Mucosa of rectum (tissue), 2 donors: ENCODE measurements around the gene MAP7.

Experiments used
- H3K27ac ChIP-seq, 2 donors: one replicate each; pipeline ENCODE4 v1.7.0; 2013; ENCODE audit warnings: inconsistent platforms in 2 of 2, low read depth in 2 of 2, low read length in 2 of 2
- H3K27me3 ChIP-seq, 2 donors: one replicate each; pipeline ENCODE4 v1.7.0; 2013; ENCODE audit warnings: low read length in 2 of 2; ENCODE audit not compliant: control insufficient read depth in 2 of 2, insufficient read depth in 2 of 2
- H3K36me3 ChIP-seq, 2 donors: one replicate each; pipeline ENCODE4 v1.7.0; 2013; ENCODE audit warnings: low read length in 2 of 2; ENCODE audit not compliant: control insufficient read depth in 2 of 2, insufficient read depth in 2 of 2
- H3K4me1 ChIP-seq, 2 donors: one replicate each; pipeline ENCODE4 v1.7.0; 2013; ENCODE audit warnings: low read length in 2 of 2, mild to moderate bottlenecking in 1 of 2; ENCODE audit not compliant: control insufficient read depth in 2 of 2, insufficient read depth in 2 of 2
- H3K4me3 ChIP-seq, 2 donors: one replicate each; pipeline ENCODE4 v1.7.0; 2013; ENCODE audit warnings: low read length in 2 of 2
- H3K9ac ChIP-seq, 2 donors: one replicate each; pipeline ENCODE4 v1.7.0; 2013; ENCODE audit warnings: low read length in 2 of 2, low read depth in 1 of 2, mild to moderate bottlenecking in 1 of 2
- H3K9me3 ChIP-seq, 2 donors: one replicate each; pipeline ENCODE4 v1.7.0; 2013; ENCODE audit warnings: low read length in 2 of 2; ENCODE audit not compliant: control insufficient read depth in 2 of 2
- donor health status: healthy.
- donor health status: Normal muscosa, but diverticular disease.

MAP7 gene

GRCh38 chr6:136511926-136512325, 38.3 kb downstream of the MAP7 start:
- Histone ChIP-seq H3K27ac (no peak overlapping the region), H3K4me1 (peaks cover 4 to 6% of the 10 kb centered on the region in 2 donors), H3K36me3 (peaks cover 0 to 2% of the 10 kb centered on the region in 2 donors), H3K4me3 (no peak overlapping the region), H3K9ac (no peak overlapping the region), H3K9me3 (no peaks in the 10 kb centered on the region), H3K27me3 (no peaks in the 10 kb centered on the region)

DNA sequence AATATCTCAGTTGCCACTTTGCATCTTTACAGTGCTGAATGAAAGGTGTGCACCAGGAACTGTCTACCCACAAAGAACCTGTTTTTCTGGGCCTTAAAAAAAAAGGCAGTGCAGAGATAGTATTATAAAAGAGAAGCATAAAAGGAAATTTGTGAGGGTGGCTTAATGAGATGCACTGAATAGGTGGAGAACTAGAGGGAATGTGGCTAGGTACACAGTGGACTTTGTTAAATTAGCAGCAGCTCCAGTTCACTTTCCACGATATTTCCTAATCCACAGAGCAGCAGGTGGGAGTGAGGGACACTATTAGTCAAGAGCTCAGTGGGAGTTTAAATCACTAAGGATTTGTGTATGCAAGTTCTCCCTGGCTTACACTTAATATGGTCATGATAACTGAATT, 38.8 kb downstream of the MAP7 start:
- Histone ChIP-seq H3K4me1 (peaks cover 4 to 6% of the 10 kb centered on the region in 2 donors), H3K27ac (no peak overlapping the region), H3K36me3 (peaks cover 0 to 2% of the 10 kb centered on the region in 2 donors), H3K9me3 (no peaks in the 10 kb centered on the region), H3K4me3 (no peak overlapping the region), H3K9ac (no peak overlapping the region), H3K27me3 (no peaks in the 10 kb centered on the region)

GRCh38 chr6:136510782-136511181, 39.4 kb downstream of the MAP7 start:
- H3K9me3 ChIP-seq = no peaks in the 10 kb centered on the region
- no peak overlapping the region for H3K9ac ChIP-seq
- H3K27ac ChIP-seq = no peak overlapping the region

GRCh38 chr6:136510299-136510698, 39.9 kb downstream of the MAP7 start:
- H3K4me3 ChIP-seq = no peak overlapping the region
- peaks cover 4 to 6% of the 10 kb centered on the region in 2 donors for H3K4me1 ChIP-seq
- no peak overlapping the region for H3K27ac ChIP-seq
- H3K9me3 ChIP-seq = no peaks in the 10 kb centered on the region
- H3K27me3 ChIP-seq = no peaks in the 10 kb centered on the region
- no peak overlapping the region for H3K9ac ChIP-seq
- H3K36me3 ChIP-seq = peaks cover 0 to 2% of the 10 kb centered on the region in 2 donors

More at GRCh38 chr6:136510782-136511181, 39.4 kb downstream of the MAP7 start:
- Histone ChIP-seq H3K4me1 (peaks cover 4 to 6% of the 10 kb centered on the region in 2 donors), H3K4me3 (no peak overlapping the region), H3K36me3 (peaks cover 0 to 2% of the 10 kb centered on the region in 2 donors), H3K27me3 (no peaks in the 10 kb centered on the region)

DNA sequence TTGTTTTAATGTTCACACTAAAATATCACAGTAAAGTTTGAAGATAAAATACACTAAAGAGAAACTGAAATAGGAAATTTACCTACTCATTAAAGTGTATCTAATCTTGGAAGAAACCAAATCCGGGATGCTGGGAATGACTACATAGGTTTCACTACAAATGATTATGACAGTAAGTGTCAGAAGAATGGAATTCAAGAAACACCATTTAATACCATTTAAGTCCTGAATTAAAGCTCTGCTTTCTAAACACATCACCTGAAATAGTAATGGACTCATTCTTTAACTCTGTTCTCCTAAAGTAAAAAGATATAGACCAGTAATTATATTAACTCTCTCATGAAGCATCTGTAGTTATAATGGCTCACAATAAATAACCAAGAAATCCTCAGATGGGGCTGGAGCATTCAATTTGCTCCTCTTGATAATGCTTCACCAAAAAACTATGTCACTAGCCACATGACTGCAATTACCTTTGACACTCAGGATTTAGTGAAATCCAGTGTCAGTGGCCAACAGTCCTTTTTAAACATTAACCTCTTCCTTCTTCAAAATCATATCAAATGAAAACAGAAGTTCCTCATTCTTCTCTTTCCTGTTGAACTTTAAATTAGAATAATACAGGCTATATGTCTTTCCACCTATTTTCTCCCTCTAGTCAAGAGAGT, 41.4 kb downstream of the MAP7 start:
- Histone ChIP-seq H3K27ac (no peak overlapping the region), H3K4me3 (no peak overlapping the region), H3K27me3 (no peaks in the 10 kb centered on the region), H3K9ac (no peak overlapping the region), H3K9me3 (no peaks in the 10 kb centered on the region), H3K36me3 (peaks cover 0 to 2% of the 10 kb centered on the region in 2 donors), H3K4me1 (peaks cover 4 to 6% of the 10 kb centered on the region in 2 donors)

DNA sequence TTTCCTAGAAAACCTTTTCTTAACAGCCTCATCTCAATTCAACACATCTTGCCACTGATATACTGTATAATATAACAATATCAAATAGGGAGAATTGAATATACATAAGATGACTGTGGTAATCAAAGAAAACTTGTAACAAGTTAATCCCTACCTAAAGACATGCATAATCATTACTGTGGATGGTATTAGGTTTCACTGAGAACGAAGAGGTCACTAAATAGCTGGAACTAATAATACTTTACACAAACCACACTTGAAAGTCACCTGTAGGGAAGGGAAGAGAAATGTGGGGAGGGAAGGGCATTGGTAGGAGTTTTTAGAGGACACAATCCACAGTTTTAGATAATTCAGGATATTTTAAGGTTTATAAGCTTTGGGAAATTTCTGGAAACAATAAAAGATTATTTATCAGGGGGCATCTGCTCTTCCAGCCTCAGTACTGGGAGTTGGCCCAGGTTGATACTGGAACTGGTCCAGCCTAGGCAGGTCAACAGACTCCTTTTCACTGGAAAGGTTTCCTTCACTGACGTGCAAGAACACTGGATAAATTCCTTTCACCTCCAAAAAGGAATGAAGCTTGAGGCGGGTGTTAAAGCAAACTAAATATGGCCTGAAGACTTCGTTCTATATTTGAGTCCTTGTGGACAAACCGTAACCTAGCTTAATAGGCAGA, 44.0 kb downstream of the MAP7 start:
- no peak overlapping the region for H3K27ac ChIP-seq

DNA sequence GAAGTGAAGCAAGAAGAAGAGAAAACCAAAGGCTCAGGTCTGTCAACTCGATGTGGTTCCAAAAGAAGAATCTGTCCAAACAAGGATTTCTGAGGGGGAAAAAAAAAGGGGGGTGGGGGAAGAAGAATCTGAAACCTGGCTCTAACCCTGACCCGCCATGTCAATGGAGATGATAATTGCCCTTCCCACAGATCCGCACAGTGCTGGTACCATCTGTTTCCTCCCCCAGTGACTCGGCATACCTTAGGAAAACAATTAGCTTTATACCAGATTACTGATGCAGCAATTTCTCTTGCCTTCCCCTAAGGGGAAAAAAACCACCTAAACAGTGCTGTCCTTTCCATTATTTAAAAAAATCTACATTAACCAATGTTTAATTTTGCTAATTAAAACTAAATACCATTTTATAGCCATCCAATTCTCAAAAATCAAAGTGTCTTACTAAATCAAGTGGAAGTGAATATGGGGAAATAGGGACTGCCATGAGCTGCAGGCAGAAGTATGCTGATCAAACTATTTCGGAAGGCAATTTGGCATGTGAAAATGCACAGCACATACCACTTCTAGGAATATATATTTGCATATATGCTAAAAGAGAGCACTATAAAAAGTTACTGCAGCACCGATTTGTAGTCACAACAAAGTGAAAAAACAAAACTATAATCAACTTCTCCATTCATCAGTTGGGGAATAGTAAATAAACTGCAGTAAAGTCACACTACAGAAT, 46.8 kb downstream of the MAP7 start:
- H3K4me1 ChIP-seq = no peaks in the 10 kb centered on the region
- no peak overlapping the region for H3K27ac ChIP-seq
- H3K9me3 ChIP-seq = no peaks in the 10 kb centered on the region
- H3K4me3 ChIP-seq = no peak overlapping the region
- no peaks in the 10 kb centered on the region for H3K27me3 ChIP-seq
- no peak overlapping the region for H3K9ac ChIP-seq
- H3K36me3 ChIP-seq = no peaks in the 10 kb centered on the region

More for the DNA sequence above, 44.0 kb downstream of the MAP7 start:
- peaks cover 0 to 2% of the 10 kb centered on the region in 2 donors for H3K36me3 ChIP-seq
- H3K4me1 ChIP-seq = peaks cover 4 to 6% of the 10 kb centered on the region in 2 donors
- H3K27me3 ChIP-seq = no peaks in the 10 kb centered on the region
- H3K9ac ChIP-seq = no peak overlapping the region
- no peaks in the 10 kb centered on the region for H3K9me3 ChIP-seq
- H3K4me3 ChIP-seq = no peak overlapping the region

DNA sequence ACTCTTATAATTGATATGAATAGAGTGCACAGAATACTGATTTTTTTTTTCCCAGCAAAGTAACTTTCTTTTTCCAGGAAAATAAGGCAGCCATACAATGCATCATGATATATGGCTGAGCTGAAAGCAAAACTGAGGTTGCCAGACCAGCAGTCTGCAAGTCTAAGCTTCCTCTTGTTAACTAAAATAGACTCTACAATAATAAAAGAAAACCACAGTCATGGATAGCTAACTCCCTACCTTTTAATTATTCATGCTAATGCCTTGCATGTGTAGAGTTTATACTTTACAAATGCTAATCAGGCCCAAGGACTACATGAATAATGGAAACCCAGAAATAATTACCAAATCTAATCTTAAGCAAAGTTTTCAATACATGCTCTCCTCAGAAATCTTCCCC, 47.4 kb downstream of the MAP7 start:
- no peaks in the 10 kb centered on the region for H3K27me3 ChIP-seq
- no peaks in the 10 kb centered on the region for H3K4me1 ChIP-seq
- H3K4me3 ChIP-seq = no peak overlapping the region
- no peaks in the 10 kb centered on the region for H3K9me3 ChIP-seq
- no peak overlapping the region for H3K9ac ChIP-seq
- no peak overlapping the region for H3K27ac ChIP-seq
- no peaks in the 10 kb centered on the region for H3K36me3 ChIP-seq

GRCh38 chr6:136501514-136501913, 48.7 kb downstream of the MAP7 start:
- Histone ChIP-seq H3K4me1 (no peaks in the 10 kb centered on the region), H3K36me3 (no peaks in the 10 kb centered on the region), H3K27ac (no peak overlapping the region), H3K9me3 (no peaks in the 10 kb centered on the region), H3K9ac (no peak overlapping the region), H3K27me3 (no peaks in the 10 kb centered on the region), H3K4me3 (no peak overlapping the region)

DNA sequence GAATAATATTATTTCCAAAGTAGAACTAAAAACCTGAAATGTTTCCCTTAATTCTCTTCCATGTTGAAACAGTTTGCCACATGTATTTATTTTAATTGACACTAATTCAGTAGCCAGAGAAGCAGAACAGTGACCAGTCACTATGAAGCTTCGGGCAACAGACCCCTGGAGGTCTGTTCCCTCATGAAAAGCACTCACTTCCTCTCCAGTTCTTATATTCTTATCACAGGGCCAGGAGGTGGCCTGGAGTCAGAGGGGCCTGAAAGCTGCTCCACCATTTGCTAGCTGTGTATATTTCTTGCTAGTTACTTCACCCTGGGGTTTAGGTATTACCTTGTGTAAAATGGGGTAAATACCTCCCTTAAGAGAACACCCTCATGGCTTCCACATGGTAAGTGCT, 49.1 kb downstream of the MAP7 start:
- no peak overlapping the region for H3K9ac ChIP-seq
- H3K27ac ChIP-seq = no peak overlapping the region
- no peak overlapping the region for H3K4me3 ChIP-seq
- no peaks in the 10 kb centered on the region for H3K9me3 ChIP-seq
- no peaks in the 10 kb centered on the region for H3K36me3 ChIP-seq
- no peaks in the 10 kb centered on the region for H3K27me3 ChIP-seq
- H3K4me1 ChIP-seq = no peaks in the 10 kb centered on the region
